ENCODE results near the gene KHK. TPM values are rescaled to one million over a fixed set of nuclear protein-coding genes. Genes with fewer than 3 reads are reported as not detected.

The KHK gene
- total and polyA plus RNA-seq, 2 donors from 2014 or later, result 18.7 to 538 TPM

- intact Hi-C loops (cut with DNase I), result no loop called here
- DNase-seq (no peak), FAIRE-seq (no peak)
- no peak overlapping the region for H3K4me3 ChIP-seq (ENCODE audit: low read length in 3 of 3)
- H3K9ac ChIP-seq (ENCODE audit: low read length in 3 of 3), result no peak overlapping the region
- peaks cover 0 to 15% (median 9%) of the 10 kb centered on the region in 3 donors for H3K4me1 ChIP-seq (ENCODE audit: control insufficient read depth in 2 of 3, insufficient read depth in 2 of 3, low read depth in 1 of 3, low read length in 3 of 3)
- H3K27ac ChIP-seq (ENCODE audit: low read depth in 2 of 2, low read length in 2 of 2), result peak overlapping the region in 1 of 2 donors; percentile 29
- no peaks in the 10 kb centered on the region for H3K9me3 ChIP-seq (ENCODE audit: control insufficient read depth in 2 of 3, insufficient read depth in 1 of 3, low read length in 3 of 3)
- TF ChIP-seq, protein P1, sequence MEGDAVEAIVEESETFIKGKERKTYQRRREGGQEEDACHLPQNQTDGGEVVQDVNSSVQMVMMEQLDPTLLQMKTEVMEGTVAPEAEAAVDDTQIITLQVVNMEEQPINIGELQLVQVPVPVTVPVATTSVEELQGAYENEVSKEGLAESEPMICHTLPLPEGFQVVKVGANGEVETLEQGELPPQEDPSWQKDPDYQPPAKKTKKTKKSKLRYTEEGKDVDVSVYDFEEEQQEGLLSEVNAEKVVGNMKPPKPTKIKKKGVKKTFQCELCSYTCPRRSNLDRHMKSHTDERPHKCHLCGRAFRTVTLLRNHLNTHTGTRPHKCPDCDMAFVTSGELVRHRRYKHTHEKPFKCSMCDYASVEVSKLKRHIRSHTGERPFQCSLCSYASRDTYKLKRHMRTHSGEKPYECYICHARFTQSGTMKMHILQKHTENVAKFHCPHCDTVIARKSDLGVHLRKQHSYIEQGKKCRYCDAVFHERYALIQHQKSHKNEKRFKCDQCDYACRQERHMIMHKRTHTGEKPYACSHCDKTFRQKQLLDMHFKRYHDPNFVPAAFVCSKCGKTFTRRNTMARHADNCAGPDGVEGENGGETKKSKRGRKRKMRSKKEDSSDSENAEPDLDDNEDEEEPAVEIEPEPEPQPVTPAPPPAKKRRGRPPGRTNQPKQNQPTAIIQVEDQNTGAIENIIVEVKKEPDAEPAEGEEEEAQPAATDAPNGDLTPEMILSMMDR (IDR thresholded peaks at IDR 0.05; ENCODE audit: borderline replicate concordance, extremely low read depth, insufficient read depth), result no peak
- H3K36me3 ChIP-seq (ENCODE audit: control insufficient read depth in 2 of 3, insufficient read depth in 3 of 3, low read length in 3 of 3), result no peaks in the 10 kb centered on the region
- no peaks in the 10 kb centered on the region for H3K27me3 ChIP-seq (ENCODE audit: control insufficient read depth, insufficient read depth, low read length)
Observed at GRCh38 chr2:27076323-27076722, 10.2 kb upstream of the KHK start.

DNA sequence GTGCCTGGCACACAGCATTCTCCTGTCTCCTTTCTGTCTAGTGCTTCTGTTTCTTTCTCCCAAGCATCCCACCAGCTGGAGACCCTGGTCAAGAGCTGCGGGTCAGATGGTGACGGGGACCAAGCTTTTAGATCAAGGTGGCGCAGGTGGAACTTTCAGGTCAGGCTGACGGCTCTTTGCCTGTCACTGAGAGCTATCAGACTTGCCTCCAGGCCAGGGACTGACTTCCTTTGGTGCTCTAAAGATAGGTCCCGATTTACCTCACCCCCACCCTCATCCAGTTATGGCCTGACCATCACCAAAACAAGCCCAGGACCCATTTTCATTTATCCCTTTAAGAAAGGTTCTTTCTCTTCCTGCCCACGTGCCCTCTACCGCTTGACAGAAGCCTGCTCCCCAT is 9.3 kb upstream of the KHK start:
- FAIRE-seq (no peak), DNase-seq (no peak)
- TF ChIP-seq, protein P1 (IDR thresholded peaks at IDR 0.05; ENCODE audit: borderline replicate concordance, extremely low read depth, insufficient read depth), result no peak
- intact Hi-C loops (cut with DNase I), result no loop called here
- no peak overlapping the region for H3K9ac ChIP-seq (ENCODE audit: low read length in 3 of 3)
- H3K4me1 ChIP-seq (ENCODE audit: control insufficient read depth in 2 of 3, insufficient read depth in 2 of 3, low read depth in 1 of 3, low read length in 3 of 3), result peaks cover 0 to 18% (median 9%) of the 10 kb centered on the region in 3 donors
- H3K4me3 ChIP-seq (ENCODE audit: low read length in 3 of 3), result no peak overlapping the region
- H3K36me3 ChIP-seq (ENCODE audit: control insufficient read depth in 2 of 3, insufficient read depth in 3 of 3, low read length in 3 of 3), result no peaks in the 10 kb centered on the region
- H3K27ac ChIP-seq (ENCODE audit: low read depth in 2 of 2, low read length in 2 of 2), result peak overlapping the region in 1 of 2 donors; percentile 22
- no peaks in the 10 kb centered on the region for H3K9me3 ChIP-seq (ENCODE audit: control insufficient read depth in 2 of 3, insufficient read depth in 1 of 3, low read length in 3 of 3)
- H3K27me3 ChIP-seq (ENCODE audit: control insufficient read depth, insufficient read depth, low read length), result no peaks in the 10 kb centered on the region

GRCh38 chr2:27078267-27079194 is 8.0 kb upstream of the KHK start, which contains the start of gene EMILIN1:
Gene EMILIN1, plus strand, starts transcription at chr2:27078615. Its CDS starts 451 bp downstream, at chr2:27079066.
- TF ChIP-seq, protein P1 (IDR thresholded peaks at IDR 0.05; ENCODE audit: borderline replicate concordance, extremely low read depth, insufficient read depth), result no peak
- FAIRE-seq (no peak), DNase-seq (peak; percentile 83 to 97 (median 88))
- peak within 1 kb of the TSS in 1 of 3 donors; percentile 39 for H3K9ac ChIP-seq (ENCODE audit: low read length in 3 of 3)
- H3K27ac ChIP-seq (ENCODE audit: low read depth in 2 of 2, low read length in 2 of 2), result peak within 1 kb of the TSS; percentile 54 to 82
- H3K9me3 ChIP-seq (ENCODE audit: control insufficient read depth in 2 of 3, insufficient read depth in 1 of 3, low read length in 3 of 3), result no peaks in the 10 kb centered on the region
- H3K27me3 ChIP-seq (ENCODE audit: control insufficient read depth, insufficient read depth, low read length), result no peaks in the 10 kb centered on the region
- peak within 1 kb of the TSS; percentile 20 to 58 (median 55) for H3K4me3 ChIP-seq (ENCODE audit: low read length in 3 of 3)
- no peaks in the 10 kb centered on the region for H3K36me3 ChIP-seq (ENCODE audit: control insufficient read depth in 2 of 3, insufficient read depth in 3 of 3, low read length in 3 of 3)
- H3K4me1 ChIP-seq (ENCODE audit: control insufficient read depth in 2 of 3, insufficient read depth in 2 of 3, low read depth in 1 of 3, low read length in 3 of 3), result peaks cover 0 to 16% (median 9%) of the 10 kb centered on the region in 3 donors
- intact Hi-C loops (cut with DNase I), result no loop called here
